ENCODE measurements around the gene MRPL10.

The MRPL10 gene

DNA sequence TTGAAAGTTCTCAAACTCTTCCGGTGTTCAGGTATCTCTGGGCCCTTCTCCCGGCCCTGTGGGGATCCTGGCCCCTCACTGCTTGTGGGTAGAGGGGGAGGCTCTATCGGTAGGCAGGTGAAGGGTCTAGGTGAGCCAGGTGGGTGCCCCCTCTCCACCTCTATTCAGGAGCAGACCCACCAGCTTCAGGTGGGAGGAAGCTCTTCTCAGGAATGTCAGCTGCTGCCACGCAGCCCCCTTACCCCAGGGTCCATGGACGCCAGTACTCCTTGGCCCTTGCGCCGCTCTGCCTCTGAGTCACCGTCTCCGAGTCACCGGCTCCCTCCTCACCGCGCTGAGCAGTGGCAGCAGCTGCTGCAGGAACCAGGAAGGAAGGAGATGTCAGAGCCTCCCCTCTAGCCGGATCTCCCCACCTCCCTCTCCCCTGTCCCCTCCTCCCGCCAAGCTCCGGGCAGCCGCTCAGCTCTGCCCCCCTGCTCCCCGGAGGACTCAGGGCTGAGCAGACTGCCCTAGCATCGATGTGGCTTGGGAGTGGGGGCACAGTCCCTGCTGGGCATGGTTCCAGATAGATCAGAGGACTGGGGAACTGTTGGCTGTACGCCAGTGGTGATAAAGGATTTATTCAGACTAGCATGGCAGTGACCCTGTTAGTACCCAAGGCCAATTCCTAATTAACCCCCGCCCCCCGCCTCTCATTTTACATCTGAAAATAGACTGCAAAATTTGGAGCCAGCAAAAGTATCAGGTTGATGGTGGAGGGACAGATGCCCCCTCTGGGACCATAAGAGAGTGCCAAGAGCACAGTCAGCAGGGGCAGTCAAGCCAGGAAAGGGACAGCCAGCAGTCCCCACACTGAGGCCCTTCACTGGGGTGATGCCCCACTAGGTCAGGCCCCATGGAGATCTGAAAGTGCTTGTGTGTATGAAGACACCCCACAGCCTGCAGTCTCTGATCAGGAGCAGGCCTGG is 9.6 kb downstream of the MRPL10 start, which contains the start of gene OSBPL7 (continued):
- no peak for TF ChIP-seq ZNF433 (tag by site-specific recombination; IDR thresholded peaks at IDR 0.05; ENCODE audit: low read depth)
- TF ChIP-seq, protein P1, sequence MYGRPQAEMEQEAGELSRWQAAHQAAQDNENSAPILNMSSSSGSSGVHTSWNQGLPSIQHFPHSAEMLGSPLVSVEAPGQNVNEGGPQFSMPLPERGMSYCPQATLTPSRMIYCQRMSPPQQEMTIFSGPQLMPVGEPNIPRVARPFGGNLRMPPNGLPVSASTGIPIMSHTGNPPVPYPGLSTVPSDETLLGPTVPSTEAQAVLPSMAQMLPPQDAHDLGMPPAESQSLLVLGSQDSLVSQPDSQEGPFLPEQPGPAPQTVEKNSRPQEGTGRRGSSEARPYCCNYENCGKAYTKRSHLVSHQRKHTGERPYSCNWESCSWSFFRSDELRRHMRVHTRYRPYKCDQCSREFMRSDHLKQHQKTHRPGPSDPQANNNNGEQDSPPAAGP (tag by site-specific recombination; IDR thresholded peaks at IDR 0.05), result no peak; the same call in 1 of the 2 replicates
- TF ChIP-seq ZNF248 (tag by site-specific recombination; IDR thresholded peaks at IDR 0.05), result no peak
- no peak for TF ChIP-seq ZNF654 (tag by site-specific recombination; IDR thresholded peaks at IDR 0.05; ENCODE audit: low read depth)
- no peak for TF ChIP-seq ZNF596 (tag by site-specific recombination; IDR thresholded peaks at IDR 0.05)
- TF ChIP-seq, protein P2, sequence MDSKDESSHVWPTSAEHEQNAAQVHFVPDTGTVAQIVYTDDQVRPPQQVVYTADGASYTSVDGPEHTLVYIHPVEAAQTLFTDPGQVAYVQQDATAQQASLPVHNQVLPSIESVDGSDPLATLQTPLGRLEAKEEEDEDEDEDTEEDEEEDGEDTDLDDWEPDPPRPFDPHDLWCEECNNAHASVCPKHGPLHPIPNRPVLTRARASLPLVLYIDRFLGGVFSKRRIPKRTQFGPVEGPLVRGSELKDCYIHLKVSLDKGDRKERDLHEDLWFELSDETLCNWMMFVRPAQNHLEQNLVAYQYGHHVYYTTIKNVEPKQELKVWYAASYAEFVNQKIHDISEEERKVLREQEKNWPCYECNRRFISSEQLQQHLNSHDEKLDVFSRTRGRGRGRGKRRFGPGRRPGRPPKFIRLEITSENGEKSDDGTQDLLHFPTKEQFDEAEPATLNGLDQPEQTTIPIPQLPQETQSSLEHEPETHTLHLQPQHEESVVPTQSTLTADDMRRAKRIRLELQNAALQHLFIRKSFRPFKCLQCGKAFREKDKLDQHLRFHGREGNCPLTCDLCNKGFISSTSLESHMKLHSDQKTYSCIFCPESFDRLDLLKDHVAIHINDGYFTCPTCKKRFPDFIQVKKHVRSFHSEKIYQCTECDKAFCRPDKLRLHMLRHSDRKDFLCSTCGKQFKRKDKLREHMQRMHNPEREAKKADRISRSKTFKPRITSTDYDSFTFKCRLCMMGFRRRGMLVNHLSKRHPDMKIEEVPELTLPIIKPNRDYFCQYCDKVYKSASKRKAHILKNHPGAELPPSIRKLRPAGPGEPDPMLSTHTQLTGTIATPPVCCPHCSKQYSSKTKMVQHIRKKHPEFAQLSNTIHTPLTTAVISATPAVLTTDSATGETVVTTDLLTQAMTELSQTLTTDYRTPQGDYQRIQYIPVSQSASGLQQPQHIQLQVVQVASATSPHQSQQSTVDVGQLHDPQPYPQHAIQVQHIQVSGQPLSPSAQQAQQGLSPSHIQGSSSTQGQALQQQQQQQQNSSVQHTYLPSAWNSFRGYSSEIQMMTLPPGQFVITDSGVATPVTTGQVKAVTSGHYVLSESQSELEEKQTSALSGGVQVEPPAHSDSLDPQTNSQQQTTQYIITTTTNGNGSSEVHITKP (tag by site-specific recombination; IDR thresholded peaks at IDR 0.05), result peak; percentile 64
- TF ChIP-seq ZIC2 (tag by site-specific recombination; IDR thresholded peaks at IDR 0.05), result peak; percentile 70; the same call in 1 of the 2 replicates
- no peak for TF ChIP-seq KLF9 (tag by site-specific recombination; IDR thresholded peaks at IDR 0.05; ENCODE audit: low read depth)
- TF ChIP-seq, protein P3, sequence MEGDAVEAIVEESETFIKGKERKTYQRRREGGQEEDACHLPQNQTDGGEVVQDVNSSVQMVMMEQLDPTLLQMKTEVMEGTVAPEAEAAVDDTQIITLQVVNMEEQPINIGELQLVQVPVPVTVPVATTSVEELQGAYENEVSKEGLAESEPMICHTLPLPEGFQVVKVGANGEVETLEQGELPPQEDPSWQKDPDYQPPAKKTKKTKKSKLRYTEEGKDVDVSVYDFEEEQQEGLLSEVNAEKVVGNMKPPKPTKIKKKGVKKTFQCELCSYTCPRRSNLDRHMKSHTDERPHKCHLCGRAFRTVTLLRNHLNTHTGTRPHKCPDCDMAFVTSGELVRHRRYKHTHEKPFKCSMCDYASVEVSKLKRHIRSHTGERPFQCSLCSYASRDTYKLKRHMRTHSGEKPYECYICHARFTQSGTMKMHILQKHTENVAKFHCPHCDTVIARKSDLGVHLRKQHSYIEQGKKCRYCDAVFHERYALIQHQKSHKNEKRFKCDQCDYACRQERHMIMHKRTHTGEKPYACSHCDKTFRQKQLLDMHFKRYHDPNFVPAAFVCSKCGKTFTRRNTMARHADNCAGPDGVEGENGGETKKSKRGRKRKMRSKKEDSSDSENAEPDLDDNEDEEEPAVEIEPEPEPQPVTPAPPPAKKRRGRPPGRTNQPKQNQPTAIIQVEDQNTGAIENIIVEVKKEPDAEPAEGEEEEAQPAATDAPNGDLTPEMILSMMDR (tag by site-specific recombination; IDR thresholded peaks at IDR 0.05), result peak; percentile 92
- no peak for TF ChIP-seq ZNF266 (tag by site-specific recombination; IDR thresholded peaks at IDR 0.05; ENCODE audit: low read depth)
- TF ChIP-seq ZNF501 (tag by site-specific recombination; IDR thresholded peaks at IDR 0.05), result no peak; the same call in 1 of the 2 replicates
- TF ChIP-seq OSR2 (tag by site-specific recombination; IDR thresholded peaks at IDR 0.05), result peak; percentile 58; the same call in 1 of the 2 replicates
- TF ChIP-seq, protein P4, sequence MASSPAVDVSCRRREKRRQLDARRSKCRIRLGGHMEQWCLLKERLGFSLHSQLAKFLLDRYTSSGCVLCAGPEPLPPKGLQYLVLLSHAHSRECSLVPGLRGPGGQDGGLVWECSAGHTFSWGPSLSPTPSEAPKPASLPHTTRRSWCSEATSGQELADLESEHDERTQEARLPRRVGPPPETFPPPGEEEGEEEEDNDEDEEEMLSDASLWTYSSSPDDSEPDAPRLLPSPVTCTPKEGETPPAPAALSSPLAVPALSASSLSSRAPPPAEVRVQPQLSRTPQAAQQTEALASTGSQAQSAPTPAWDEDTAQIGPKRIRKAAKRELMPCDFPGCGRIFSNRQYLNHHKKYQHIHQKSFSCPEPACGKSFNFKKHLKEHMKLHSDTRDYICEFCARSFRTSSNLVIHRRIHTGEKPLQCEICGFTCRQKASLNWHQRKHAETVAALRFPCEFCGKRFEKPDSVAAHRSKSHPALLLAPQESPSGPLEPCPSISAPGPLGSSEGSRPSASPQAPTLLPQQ (tag by site-specific recombination; IDR thresholded peaks at IDR 0.05), result peak; percentile 55
- TF ChIP-seq, protein P5, sequence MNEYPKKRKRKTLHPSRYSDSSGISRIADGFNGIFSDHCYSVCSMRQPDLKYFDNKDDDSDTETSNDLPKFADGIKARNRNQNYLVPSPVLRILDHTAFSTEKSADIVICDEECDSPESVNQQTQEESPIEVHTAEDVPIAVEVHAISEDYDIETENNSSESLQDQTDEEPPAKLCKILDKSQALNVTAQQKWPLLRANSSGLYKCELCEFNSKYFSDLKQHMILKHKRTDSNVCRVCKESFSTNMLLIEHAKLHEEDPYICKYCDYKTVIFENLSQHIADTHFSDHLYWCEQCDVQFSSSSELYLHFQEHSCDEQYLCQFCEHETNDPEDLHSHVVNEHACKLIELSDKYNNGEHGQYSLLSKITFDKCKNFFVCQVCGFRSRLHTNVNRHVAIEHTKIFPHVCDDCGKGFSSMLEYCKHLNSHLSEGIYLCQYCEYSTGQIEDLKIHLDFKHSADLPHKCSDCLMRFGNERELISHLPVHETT (tag by site-specific recombination; IDR thresholded peaks at IDR 0.05), result peak; percentile 35; the same call in 1 of the 2 replicates
- TF ChIP-seq ZNF239 (tag by site-specific recombination; IDR thresholded peaks at IDR 0.05), result no peak
- TF ChIP-seq, protein P6, sequence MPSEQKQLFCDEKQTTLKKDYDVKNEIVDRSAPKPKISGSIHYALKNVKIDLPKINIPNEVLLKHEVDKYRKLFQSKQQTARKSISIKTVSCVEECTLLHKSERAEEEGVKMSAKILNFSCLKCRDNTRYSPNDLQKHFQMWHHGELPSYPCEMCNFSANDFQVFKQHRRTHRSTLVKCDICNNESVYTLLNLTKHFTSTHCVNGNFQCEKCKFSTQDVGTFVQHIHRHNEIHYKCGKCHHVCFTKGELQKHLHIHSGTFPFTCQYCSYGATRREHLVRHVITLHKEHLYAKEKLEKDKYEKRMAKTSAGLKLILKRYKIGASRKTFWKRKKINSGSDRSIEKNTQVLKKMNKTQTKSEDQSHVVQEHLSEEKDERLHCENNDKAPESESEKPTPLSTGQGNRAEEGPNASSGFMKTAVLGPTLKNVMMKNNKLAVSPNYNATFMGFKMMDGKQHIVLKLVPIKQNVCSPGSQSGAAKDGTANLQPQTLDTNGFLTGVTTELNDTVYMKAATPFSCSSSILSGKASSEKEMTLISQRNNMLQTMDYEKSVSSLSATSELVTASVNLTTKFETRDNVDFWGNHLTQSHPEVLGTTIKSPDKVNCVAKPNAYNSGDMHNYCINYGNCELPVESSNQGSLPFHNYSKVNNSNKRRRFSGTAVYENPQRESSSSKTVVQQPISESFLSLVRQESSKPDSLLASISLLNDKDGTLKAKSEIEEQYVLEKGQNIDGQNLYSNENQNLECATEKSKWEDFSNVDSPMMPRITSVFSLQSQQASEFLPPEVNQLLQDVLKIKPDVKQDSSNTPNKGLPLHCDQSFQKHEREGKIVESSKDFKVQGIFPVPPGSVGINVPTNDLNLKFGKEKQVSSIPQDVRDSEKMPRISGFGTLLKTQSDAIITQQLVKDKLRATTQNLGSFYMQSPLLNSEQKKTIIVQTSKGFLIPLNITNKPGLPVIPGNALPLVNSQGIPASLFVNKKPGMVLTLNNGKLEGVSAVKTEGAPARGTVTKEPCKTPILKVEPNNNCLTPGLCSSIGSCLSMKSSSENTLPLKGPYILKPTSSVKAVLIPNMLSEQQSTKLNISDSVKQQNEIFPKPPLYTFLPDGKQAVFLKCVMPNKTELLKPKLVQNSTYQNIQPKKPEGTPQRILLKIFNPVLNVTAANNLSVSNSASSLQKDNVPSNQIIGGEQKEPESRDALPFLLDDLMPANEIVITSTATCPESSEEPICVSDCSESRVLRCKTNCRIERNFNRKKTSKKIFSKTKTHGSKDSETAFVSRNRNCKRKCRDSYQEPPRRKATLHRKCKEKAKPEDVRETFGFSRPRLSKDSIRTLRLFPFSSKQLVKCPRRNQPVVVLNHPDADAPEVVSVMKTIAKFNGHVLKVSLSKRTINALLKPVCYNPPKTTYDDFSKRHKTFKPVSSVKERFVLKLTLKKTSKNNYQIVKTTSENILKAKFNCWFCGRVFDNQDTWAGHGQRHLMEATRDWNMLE (tag by site-specific recombination; conservative IDR thresholded peaks at IDR 0.05; ENCODE audit: low read depth), result 0 out of 2 replicates have a peak, but pooled peaks have one; percentile 38
- no peak for TF ChIP-seq ZNF677 (tag by site-specific recombination; IDR thresholded peaks at IDR 0.05)
- no peak for TF ChIP-seq ZNF792 (tag by site-specific recombination; IDR thresholded peaks at IDR 0.05)
- no peak for TF ChIP-seq ZNF555 (tag by site-specific recombination; conservative IDR thresholded peaks at IDR 0.05)
- TF ChIP-seq ZNF585B (tag by site-specific recombination; IDR thresholded peaks at IDR 0.05), result no peak
- 0 out of 2 replicates have a peak, but pooled peaks have one; percentile 50 for TF ChIP-seq ZNF391 (tag by site-specific recombination; IDR thresholded peaks at IDR 0.05; ENCODE audit: borderline replicate concordance, low read depth)
- TF ChIP-seq ZNF510 (tag by site-specific recombination; IDR thresholded peaks at IDR 0.05; ENCODE audit: insufficient replicate concordance), result no peak

Data from HEK293 (cell line).